DOHH2 (cell line): ENCODE results near the gene KCNC1.

Experiments used
- CTCF ChIP-seq: fragments of 200-600 bp; sonication (generic); IDR thresholded peaks from one replicate; pipeline ENCODE4 v1.5.1; 2014; ENCODE audit warnings: antibody characterized with exemption, mild to moderate bottlenecking, low read depth, low read length; ENCODE audit not compliant: poor library complexity, severe bottlenecking
- EZH2phosphoT487 ChIP-seq: fragments of 200-600 bp; sonication (generic); IDR thresholded peaks from 2 replicates; pipeline ENCODE4 v1.6.1; 2017; ENCODE audit warnings: borderline replicate concordance, mild to moderate bottlenecking, antibody characterized with exemption, low read length, moderate library complexity, mixed read lengths

- peak; percentile 40 for TF ChIP-seq CTCF
- TF ChIP-seq EZH2phosphoT487 = no peak
Measured at GRCh38 chr11:17770048-17770652, 35.6 kb downstream of the KCNC1 start.
